Neural cell (in vitro differentiated cells): Measurements from ENCODE around the gene UBE2Q1. TPM values are rescaled to one million over a fixed set of nuclear protein-coding genes. Genes with fewer than 3 reads are reported as not detected.
A peak's percentile ranks its signal among the peaks of the same experiment; 100 is the strongest.

Experiments used
- H2AFZ ChIP-seq: fragments of 200-600, 300-800 bp; sonication (generic), shearing (Covaris generic); 2 replicates; pipeline ENCODE4 v1.6.0; 2014; ENCODE audit warnings: low read depth, mild to moderate bottlenecking, antibody characterized with exemption, low read length, moderate library complexity
- H3F3A ChIP-seq: fragments of 200-600 bp; shearing (Covaris generic); 2 replicates; pipeline ENCODE4 v1.6.1; 2016; ENCODE audit warnings: mild to moderate bottlenecking, moderate library complexity, mixed read lengths, antibody characterized with exemption, low read length; ENCODE audit not compliant: insufficient read depth, poor library complexity, severe bottlenecking
- H3K27ac ChIP-seq: fragments of 200-600, 300-800 bp; sonication (generic), shearing (Covaris generic); 2 replicates; pipeline ENCODE4 v1.5.1; 2014; ENCODE audit warnings: mild to moderate bottlenecking, low read length, moderate library complexity
- H3K27me3 ChIP-seq: fragments of 300-800, 200-600 bp; sonication (generic), shearing (Covaris generic); 2 replicates; pipeline ENCODE4 v1.6.0; 2014; ENCODE audit warnings: mild to moderate bottlenecking, low read depth, low read length, moderate library complexity; ENCODE audit not compliant: insufficient read depth
- H3K36me3 ChIP-seq: fragments of 300-800, 200-600 bp; sonication (generic), shearing (Covaris generic); 2 replicates; pipeline ENCODE4 v1.5.1; 2014; ENCODE audit warnings: mild to moderate bottlenecking, antibody characterized with exemption, low read length, moderate library complexity; ENCODE audit not compliant: insufficient read depth
- H3K4me2 ChIP-seq: fragments of 300-800, 200-600 bp; sonication (generic), shearing (Covaris generic); 2 replicates; pipeline ENCODE4 v1.6.0; 2014; ENCODE audit warnings: mild to moderate bottlenecking, low read length
- H3K4me3 ChIP-seq: fragments of 300-800, 200-600 bp; sonication (generic), shearing (Covaris generic); 2 replicates; pipeline ENCODE4 v1.5.1; 2014; ENCODE audit warnings: mild to moderate bottlenecking, low read length, moderate library complexity
- H3K79me2 ChIP-seq: fragments of 200-600 bp; shearing (Covaris generic); replicated peaks from 2 replicates; pipeline ENCODE4 v1.6.0; 2014; ENCODE audit warnings: mild to moderate bottlenecking, low read length, moderate library complexity; ENCODE audit not compliant: insufficient read depth
- H3K9ac ChIP-seq: fragments of 300-800, 200-600 bp; sonication (generic), shearing (Covaris generic); 2 replicates; pipeline ENCODE4 v1.6.1; 2016; ENCODE audit warnings: mild to moderate bottlenecking, low read length, mixed read lengths
- H3K9me2 ChIP-seq: fragments of 200-600 bp; shearing (Covaris generic); 2 replicates; pipeline ENCODE4 v1.6.1; 2016; ENCODE audit warnings: mild to moderate bottlenecking, low read length, mixed read lengths; ENCODE audit not compliant: insufficient read depth
- H3K9me3 ChIP-seq: fragments of 200-600, 300-800 bp; sonication (generic), shearing (Covaris generic); 2 replicates; pipeline ENCODE4 v1.6.1; 2016; ENCODE audit warnings: mild to moderate bottlenecking, mixed run types, low read length, moderate library complexity, mixed read lengths
- H4K20me1 ChIP-seq: fragments of 200-600 bp; shearing (Covaris generic); 2 replicates; pipeline ENCODE4 v1.6.1; 2016; ENCODE audit warnings: mild to moderate bottlenecking, mixed run types; ENCODE audit not compliant: insufficient read depth
- EP300 ChIP-seq: fragments of 450-650 bp; conservative IDR thresholded peaks from 2 replicates; pipeline ENCODE4 v1.6.1; 2014; ENCODE audit warnings: antibody characterized with exemption, mild to moderate bottlenecking, moderate library complexity; ENCODE audit not compliant: poor library complexity, severe bottlenecking
- EZH2 ChIP-seq: fragments of 200-600, 300-800 bp; shearing (Covaris generic), sonication (generic); IDR thresholded peaks from 2 replicates; pipeline ENCODE4 v1.6.1; 2014; ENCODE audit warnings: antibody characterized with exemption, low read length, borderline replicate concordance, mild to moderate bottlenecking; ENCODE audit not compliant: insufficient read depth, poor library complexity, severe bottlenecking
- MXI1 ChIP-seq: fragments of 450-650 bp; conservative IDR thresholded peaks from 2 replicates; pipeline ENCODE4 v1.6.1; 2014; ENCODE audit warnings: antibody characterized with exemption, mild to moderate bottlenecking; ENCODE audit not compliant: poor library complexity, severe bottlenecking
- POLR2AphosphoS5 ChIP-seq: IDR thresholded peaks from 2 replicates; pipeline ENCODE4 v1.6.1; 2012
- RAD21 ChIP-seq: fragments of 450-650 bp; conservative IDR thresholded peaks from 2 replicates; pipeline ENCODE4 v1.6.1; 2014; ENCODE audit warnings: antibody characterized with exemption, mild to moderate bottlenecking, moderate library complexity
- SMC3 ChIP-seq: fragments of 450-650 bp; conservative IDR thresholded peaks from 2 replicates; pipeline ENCODE4 v1.6.1; 2014; ENCODE audit warnings: antibody characterized with exemption, mild to moderate bottlenecking, moderate library complexity; ENCODE audit not compliant: poor library complexity
- TAF1 ChIP-seq: IDR thresholded peaks from 2 replicates; pipeline ENCODE4 v1.6.1; 2012; ENCODE audit warnings: low read depth
- polyA plus RNA-seq: library from polyadenylated mRNA; depleted of rRNA; stranded (reverse); fragments of >200 nt; gene quantifications from 2 replicates; pipeline ENCODE4 v1.2.3, GENCODE V29; 2014
- TF ChIP-seq, protein P1 (sequence below): IDR thresholded peaks from 2 replicates; pipeline ENCODE4 v1.6.1; 2012; ENCODE audit warnings: borderline replicate concordance
- TF ChIP-seq, protein P2 (sequence below): fragments of 450-650 bp; IDR thresholded peaks from 2 replicates; pipeline ENCODE4 v1.5.1; 2014; ENCODE audit warnings: antibody characterized with exemption, mild to moderate bottlenecking, moderate library complexity; ENCODE audit not compliant: poor library complexity, severe bottlenecking

The UBE2Q1 gene
- polyA plus RNA-seq, 1 donor from 2014 or later: 103 TPM

DNA sequence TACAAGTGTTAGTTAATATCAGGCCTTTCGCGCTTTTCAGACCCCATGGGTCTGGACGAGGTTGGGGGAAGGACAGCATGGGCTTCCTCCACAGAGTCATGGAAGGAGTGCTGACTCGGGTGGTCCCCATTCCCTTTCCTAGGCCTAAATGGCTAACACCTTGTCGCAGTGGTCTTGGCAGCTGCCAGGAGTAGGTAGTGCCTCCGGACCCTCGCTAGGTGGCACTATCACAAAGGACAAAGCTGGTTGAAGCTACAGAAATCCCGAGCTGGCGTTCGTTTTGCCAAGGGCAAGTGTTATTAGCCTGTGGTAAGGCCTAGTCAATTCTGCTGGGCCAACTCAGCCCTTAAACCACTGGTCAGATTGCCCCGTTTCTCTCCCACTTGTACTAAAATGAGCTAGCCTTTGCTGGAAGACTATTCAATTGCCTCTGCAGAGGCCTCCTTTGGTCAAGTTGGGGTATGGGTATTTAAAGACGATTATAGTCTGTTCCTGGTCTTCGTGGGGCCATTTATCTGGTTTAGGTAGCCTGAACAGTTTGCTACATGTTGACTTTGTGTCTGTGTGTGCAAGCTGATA is 1.1 kb upstream of the UBE2Q1 start:
- Histone ChIP-seq H3K4me2 (peak overlapping the region; percentile 65), H2AFZ (peak overlapping the region; percentile 95), H3K36me3 (no peaks in the 10 kb centered on the region), H3K4me3 (peak overlapping the region; percentile 88), H3K27me3 (no peaks in the 10 kb centered on the region), H3K9me2 (no peaks in the 10 kb centered on the region), H3K27ac (peak overlapping the region; percentile 96), H3K9me3 (no peaks in the 10 kb centered on the region), H3K9ac (peak overlapping the region; percentile 86), H3F3A (no peaks in the 10 kb centered on the region), H4K20me1 (no peaks in the 10 kb centered on the region), H3K79me2 (peaks cover 27% of the 10 kb centered on the region)
- TF ChIP-seq, protein P1, sequence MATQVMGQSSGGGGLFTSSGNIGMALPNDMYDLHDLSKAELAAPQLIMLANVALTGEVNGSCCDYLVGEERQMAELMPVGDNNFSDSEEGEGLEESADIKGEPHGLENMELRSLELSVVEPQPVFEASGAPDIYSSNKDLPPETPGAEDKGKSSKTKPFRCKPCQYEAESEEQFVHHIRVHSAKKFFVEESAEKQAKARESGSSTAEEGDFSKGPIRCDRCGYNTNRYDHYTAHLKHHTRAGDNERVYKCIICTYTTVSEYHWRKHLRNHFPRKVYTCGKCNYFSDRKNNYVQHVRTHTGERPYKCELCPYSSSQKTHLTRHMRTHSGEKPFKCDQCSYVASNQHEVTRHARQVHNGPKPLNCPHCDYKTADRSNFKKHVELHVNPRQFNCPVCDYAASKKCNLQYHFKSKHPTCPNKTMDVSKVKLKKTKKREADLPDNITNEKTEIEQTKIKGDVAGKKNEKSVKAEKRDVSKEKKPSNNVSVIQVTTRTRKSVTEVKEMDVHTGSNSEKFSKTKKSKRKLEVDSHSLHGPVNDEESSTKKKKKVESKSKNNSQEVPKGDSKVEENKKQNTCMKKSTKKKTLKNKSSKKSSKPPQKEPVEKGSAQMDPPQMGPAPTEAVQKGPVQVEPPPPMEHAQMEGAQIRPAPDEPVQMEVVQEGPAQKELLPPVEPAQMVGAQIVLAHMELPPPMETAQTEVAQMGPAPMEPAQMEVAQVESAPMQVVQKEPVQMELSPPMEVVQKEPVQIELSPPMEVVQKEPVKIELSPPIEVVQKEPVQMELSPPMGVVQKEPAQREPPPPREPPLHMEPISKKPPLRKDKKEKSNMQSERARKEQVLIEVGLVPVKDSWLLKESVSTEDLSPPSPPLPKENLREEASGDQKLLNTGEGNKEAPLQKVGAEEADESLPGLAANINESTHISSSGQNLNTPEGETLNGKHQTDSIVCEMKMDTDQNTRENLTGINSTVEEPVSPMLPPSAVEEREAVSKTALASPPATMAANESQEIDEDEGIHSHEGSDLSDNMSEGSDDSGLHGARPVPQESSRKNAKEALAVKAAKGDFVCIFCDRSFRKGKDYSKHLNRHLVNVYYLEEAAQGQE: no peak
- TF ChIP-seq RAD21: peak; percentile 97
- peak; percentile 88 for TF ChIP-seq SMC3
- TF ChIP-seq, protein P2, sequence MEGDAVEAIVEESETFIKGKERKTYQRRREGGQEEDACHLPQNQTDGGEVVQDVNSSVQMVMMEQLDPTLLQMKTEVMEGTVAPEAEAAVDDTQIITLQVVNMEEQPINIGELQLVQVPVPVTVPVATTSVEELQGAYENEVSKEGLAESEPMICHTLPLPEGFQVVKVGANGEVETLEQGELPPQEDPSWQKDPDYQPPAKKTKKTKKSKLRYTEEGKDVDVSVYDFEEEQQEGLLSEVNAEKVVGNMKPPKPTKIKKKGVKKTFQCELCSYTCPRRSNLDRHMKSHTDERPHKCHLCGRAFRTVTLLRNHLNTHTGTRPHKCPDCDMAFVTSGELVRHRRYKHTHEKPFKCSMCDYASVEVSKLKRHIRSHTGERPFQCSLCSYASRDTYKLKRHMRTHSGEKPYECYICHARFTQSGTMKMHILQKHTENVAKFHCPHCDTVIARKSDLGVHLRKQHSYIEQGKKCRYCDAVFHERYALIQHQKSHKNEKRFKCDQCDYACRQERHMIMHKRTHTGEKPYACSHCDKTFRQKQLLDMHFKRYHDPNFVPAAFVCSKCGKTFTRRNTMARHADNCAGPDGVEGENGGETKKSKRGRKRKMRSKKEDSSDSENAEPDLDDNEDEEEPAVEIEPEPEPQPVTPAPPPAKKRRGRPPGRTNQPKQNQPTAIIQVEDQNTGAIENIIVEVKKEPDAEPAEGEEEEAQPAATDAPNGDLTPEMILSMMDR: peak; percentile 98
- TF ChIP-seq EP300: no peak

DNA sequence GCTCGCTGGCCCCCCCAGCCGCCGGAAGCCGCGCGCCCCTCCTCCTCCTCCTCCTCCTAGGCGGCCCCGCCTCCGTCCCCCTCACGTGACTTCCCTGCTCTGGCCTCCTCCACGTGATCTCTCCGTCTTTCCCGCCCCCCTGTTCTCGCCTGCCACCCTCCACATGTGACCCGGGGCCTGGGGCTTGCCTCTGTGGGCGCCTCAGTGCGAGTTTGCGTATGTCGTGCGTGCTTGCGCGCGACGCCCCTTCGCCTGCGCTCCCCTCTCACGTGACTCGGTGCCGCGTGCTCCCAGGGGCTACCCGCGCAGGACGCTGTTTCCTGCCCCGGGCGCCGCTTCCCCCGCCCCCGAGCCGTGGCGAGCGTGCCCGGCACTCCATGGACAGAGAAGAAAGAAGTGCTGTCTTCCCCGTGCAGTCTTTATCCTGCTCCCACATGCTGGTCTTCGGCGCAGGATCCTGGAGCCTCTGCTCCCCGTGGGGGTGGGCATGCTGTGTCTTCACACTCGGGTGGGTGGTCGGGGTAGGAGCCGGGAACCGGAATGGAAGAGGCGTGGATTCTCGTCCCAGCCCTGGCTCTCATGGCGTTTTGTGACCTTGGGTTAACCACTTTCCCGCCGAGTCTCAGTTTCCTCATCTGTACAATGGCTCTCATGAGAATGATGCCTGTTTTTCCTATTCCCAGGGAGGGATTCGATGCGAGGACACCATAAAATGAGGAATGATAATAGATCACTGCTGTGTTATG is 431 bp upstream of the UBE2Q1 start:
- Histone ChIP-seq H3K4me3 (peak overlapping the region; percentile 88), H3K27me3 (no peaks in the 10 kb centered on the region), H3K79me2 (peaks cover 27% of the 10 kb centered on the region), H3K9ac (peak overlapping the region; percentile 86), H3K9me2 (no peaks in the 10 kb centered on the region), H4K20me1 (no peaks in the 10 kb centered on the region), H3K4me2 (peak overlapping the region; percentile 65), H2AFZ (peak overlapping the region; percentile 95), H3K27ac (peak overlapping the region; percentile 96), H3F3A (no peaks in the 10 kb centered on the region), H3K36me3 (no peaks in the 10 kb centered on the region), H3K9me3 (no peaks in the 10 kb centered on the region)
- TF ChIP-seq, protein P1: peak; percentile 98
- no peak for TF ChIP-seq SMC3
- TF ChIP-seq POLR2AphosphoS5: peak; percentile 60
- TF ChIP-seq RAD21: no peak
- TF ChIP-seq EZH2: no peak
- TF ChIP-seq, protein P2: no peak
- TF ChIP-seq EP300: peak; percentile 59
- TF ChIP-seq MXI1: peak; percentile 95
- peak; percentile 71 for TF ChIP-seq TAF1
